IMR-90 (cell line): ENCODE measurements around the gene EFHD2. TPM values are rescaled to one million over a fixed set of nuclear protein-coding genes. Genes with fewer than 3 reads are reported as not detected.

Experiments used
- ATAC-seq: fragments of 200-7000 bp; cut with Tn5 transposase; 2 replicates; pipeline ENCODE4 v1.9.1; 2020; ENCODE audit warnings: low read depth, mild to moderate bottlenecking, moderate library complexity
- BruUV-seq: library from RNA; stranded (reverse); fragments of 400-500 nt; replicated peaks from 2 replicates; lab custom pipeline; 2021; lab: Mats Ljungman, UMichigan
- CTCF ChIA-PET: fragments of 300-600 bp; formaldehyde crosslinking; extraction: SDS; loops from one replicate; lab custom pipeline; 2021; ENCODE audit warnings: antibody characterized with exemption; lab: Yijun Ruan, JAX
- POLR2A ChIA-PET: fragments of 300-600 bp; sonication (Branson Sonifier 250); formaldehyde crosslinking; loops from one replicate; lab custom pipeline; 2022; ENCODE audit warnings: antibody characterized with exemption; ENCODE audit not compliant: unreplicated experiment; lab: Charles Lee
- DNase-seq: peaks from one replicate; pipeline ENCODE4 v3.0.0; 2013
- H2AFZ ChIP-seq: replicated peaks from 2 replicates; pipeline ENCODE3; 2013; ENCODE audit warnings: low read length, mild to moderate bottlenecking; ENCODE audit not compliant: poor library complexity
- H2AK5ac ChIP-seq: 2 replicates; pipeline ENCODE4 v1.6.1; 2013; ENCODE audit warnings: low read depth, low read length, inconsistent platforms
- H2AK9ac ChIP-seq: replicated peaks from 2 replicates; pipeline ENCODE3; 2013; ENCODE audit warnings: mild to moderate bottlenecking, low read depth, low read length, moderate library complexity; ENCODE audit not compliant: poor library complexity
- H2BK120ac ChIP-seq: 2 replicates; pipeline ENCODE4 v1.6.1; 2013; ENCODE audit warnings: low read depth, low read length, inconsistent platforms
- H2BK15ac ChIP-seq: 3 replicates; pipeline ENCODE4 v1.6.1; 2013; ENCODE audit warnings: low read depth, low read length, inconsistent platforms
- H2BK20ac ChIP-seq: 2 replicates; pipeline ENCODE4 v1.6.1; 2013; ENCODE audit warnings: low read depth, mild to moderate bottlenecking, inconsistent platforms, low read length, moderate library complexity
- H2BK5ac ChIP-seq: 2 replicates; pipeline ENCODE4 v1.6.1; 2013; ENCODE audit warnings: mild to moderate bottlenecking, low read depth, low read length, inconsistent platforms; ENCODE audit not compliant: poor library complexity, severe bottlenecking
- H3K14ac ChIP-seq: replicated peaks from 2 replicates; pipeline ENCODE4 v1.6.1; 2013; ENCODE audit warnings: low read depth, low read length, inconsistent platforms
- H3K18ac ChIP-seq: 2 replicates; pipeline ENCODE4 v1.6.1; 2013; ENCODE audit warnings: low read depth, low read length, control low read depth
- H3K23ac ChIP-seq: 2 replicates; pipeline ENCODE4 v1.6.1; 2013; ENCODE audit warnings: low read depth, low read length, inconsistent platforms
- H3K27ac ChIP-seq: 2 replicates; pipeline ENCODE4 v1.5.1; 2013; ENCODE audit warnings: mild to moderate bottlenecking, control low read depth, low read length; ENCODE audit not compliant: insufficient read depth
- H3K27me3 ChIP-seq: 2 replicates; pipeline ENCODE4 v1.6.1; 2013; ENCODE audit warnings: low read length; ENCODE audit not compliant: control insufficient read depth, insufficient read depth
- H3K36me3 ChIP-seq: 2 replicates; pipeline ENCODE4 v1.6.1; 2013; ENCODE audit warnings: low read length, mixed read lengths; ENCODE audit not compliant: control insufficient read depth, insufficient read depth
- H3K4ac ChIP-seq: 2 replicates; pipeline ENCODE4 v1.6.1; 2013; ENCODE audit warnings: low read depth, low read length, inconsistent platforms
- H3K4me1 ChIP-seq: 2 replicates; pipeline ENCODE4 v1.6.1; 2013; ENCODE audit warnings: low read length, mixed read lengths; ENCODE audit not compliant: control insufficient read depth, insufficient read depth
- H3K4me2 ChIP-seq: 2 replicates; pipeline ENCODE4 v1.6.1; 2013; ENCODE audit warnings: low read depth, mild to moderate bottlenecking, control low read depth, low read length, moderate library complexity
- H3K4me3 ChIP-seq: 2 replicates; pipeline ENCODE4 v1.5.1; 2013; ENCODE audit warnings: low read depth, mild to moderate bottlenecking, control low read depth, low read length, moderate library complexity; ENCODE audit not compliant: insufficient read depth
- H3K56ac ChIP-seq: 2 replicates; pipeline ENCODE4 v1.6.1; 2013; ENCODE audit warnings: low read length, inconsistent platforms; ENCODE audit not compliant: insufficient read depth; ENCODE audit errors: extremely low read depth
- H3K79me1 ChIP-seq, 2 experiments: 2 replicates each; pipeline ENCODE4 v1.6.1; 2013; ENCODE audit warnings: low read length in 2 of 2, inconsistent platforms in 1 of 2, low read depth in 1 of 2
- H3K9ac ChIP-seq: 2 replicates; pipeline ENCODE4 v1.6.1; 2013; ENCODE audit warnings: low read depth, low read length, control low read depth
- H3K9me1 ChIP-seq: 2 replicates; pipeline ENCODE4 v1.6.1; 2013; ENCODE audit warnings: low read length, inconsistent platforms; ENCODE audit not compliant: insufficient read depth
- H3K9me3 ChIP-seq: 2 replicates; pipeline ENCODE4 v1.6.1; 2013; ENCODE audit warnings: low read length; ENCODE audit not compliant: control insufficient read depth, insufficient read depth
- H4K20me1 ChIP-seq: 2 replicates; pipeline ENCODE4 v1.6.1; 2013; ENCODE audit warnings: low read length, inconsistent platforms; ENCODE audit not compliant: insufficient read depth
- H4K5ac ChIP-seq: 2 replicates; pipeline ENCODE4 v1.6.1; 2013; ENCODE audit warnings: mild to moderate bottlenecking, low read depth, low read length, control low read depth
- H4K8ac ChIP-seq, 2 experiments: 2 replicates each; pipeline ENCODE4 v1.6.1; 2013; ENCODE audit warnings: low read depth in 2 of 2, low read length in 2 of 2, control low read depth in 1 of 2, inconsistent platforms in 1 of 2
- H4K91ac ChIP-seq: 2 replicates; pipeline ENCODE4 v1.6.1; 2013; ENCODE audit warnings: low read depth, low read length, inconsistent platforms; ENCODE audit not compliant: insufficient read depth
- BHLHE40 ChIP-seq: fragments of 150-350 bp; IDR thresholded peaks from 2 replicates; pipeline ENCODE4 v1.6.1; 2016; ENCODE audit warnings: mild to moderate bottlenecking, low read depth, low read length
- FOS ChIP-seq: fragments of 150-350 bp; IDR thresholded peaks from 2 replicates; pipeline ENCODE4 v1.6.1; 2016; ENCODE audit warnings: low read depth, low read length
- MAFK ChIP-seq: IDR thresholded peaks from 2 replicates; pipeline ENCODE4 v1.6.1; 2012; ENCODE audit warnings: low read depth, low read length, improper control_type of control experiment
- MXI1 ChIP-seq: IDR thresholded peaks from 2 replicates; pipeline ENCODE4 v1.6.1; 2012; ENCODE audit warnings: low read depth, mild to moderate bottlenecking, low read length, moderate library complexity, borderline replicate concordance
- POLR2A ChIP-seq: IDR thresholded peaks from 2 replicates; pipeline ENCODE4 v1.6.1; 2012; ENCODE audit warnings: mild to moderate bottlenecking, low read depth, low read length
- SMC3 ChIP-seq: fragments of 150-350 bp; IDR thresholded peaks from 2 replicates; pipeline ENCODE4 v1.6.1; 2016; ENCODE audit warnings: low read depth, mild to moderate bottlenecking, antibody characterized with exemption, low read length, moderate library complexity
- WGBS, 2 experiments: methylation state at CpG; one replicate each; pipeline versions ENCODE4 v1.1.5 to v1.1.7; 2013; ENCODE audit warnings: missing lambda C conversion rate in 2 of 2; ENCODE audit not compliant: insufficient read length in 1 of 2; ENCODE audit errors: extremely low coverage in 2 of 2; 5-methylcytosine and 5-hydroxymethylcytosine counted together
- dilution Hi-C: fragments of 300-500 bp; cut with HindIII; formaldehyde crosslinking; loops from one replicate; pipeline ENCODE4 v1.14.3; 2018; ENCODE audit warnings: low sequenced_read_pairs; ENCODE audit not compliant: unreplicated experiment
- in situ Hi-C: fragments of 300-500 bp; cut with MboI; formaldehyde crosslinking; loops from 3 replicates; pipeline ENCODE4 v1.14.3; 2019; ENCODE audit warnings: low sequenced_read_pairs, inconsistent platforms, mixed read lengths
- intact Hi-C: fragments of 100-400 bp; cut with micrococcal nuclease; formaldehyde crosslinking; loops from 2 replicates; pipeline ENCODE4 v1.10.0; 2022
- polyA plus RNA-seq, 3 experiments: library from polyadenylated mRNA; depleted of rRNA; stranded (reverse); fragments of >200 nt; gene quantifications; 2 replicates each; pipeline ENCODE4 v1.2.3, GENCODE V29; 2012; ENCODE audit warnings: low replicate concordance in 1 of 3
- total RNA-seq: library from RNA; depleted of rRNA; stranded (reverse); fragments of >200 nt; gene quantifications from 2 replicates; pipeline ENCODE4 v1.2.3, GENCODE V29; 2012

The EFHD2 gene
- total and polyA plus RNA-seq, 2 of the 4 experiments (the other 2 are of a cell fraction) = 22.6 to 58.9 TPM

- Histone ChIP-seq H3K9ac (no peak overlapping the region), H3K56ac (no peak overlapping the region), H3K27ac (no peak overlapping the region), H3K9me3 (peaks cover 7% of the 10 kb centered on the region), H3K4ac (no peak overlapping the region), H3K4me3 (no peak overlapping the region), H4K8ac (no peak overlapping the region), H4K5ac (no peak overlapping the region), H3K23ac (no peak overlapping the region), H3K9me1 (no peaks in the 10 kb centered on the region), H2BK5ac (no peak overlapping the region), H2BK15ac (no peak overlapping the region), H3K27me3 (no peaks in the 10 kb centered on the region; the same call in 1 of the 2 replicates), H3K4me1 (no peaks in the 10 kb centered on the region; the same call in 1 of the 2 replicates), H3K4me2 (no peak overlapping the region), H2AK5ac (no peak overlapping the region), H4K20me1 (no peaks in the 10 kb centered on the region), H3K36me3 (no peaks in the 10 kb centered on the region), H3K18ac (no peak overlapping the region), H2AK9ac (no peak overlapping the region), H2AFZ (no peak overlapping the region), H4K91ac (no peak overlapping the region), H3K14ac (no peak overlapping the region; the same call in 1 of the 2 replicates), H2BK20ac (no peak overlapping the region), H2BK120ac (no peak overlapping the region), H3K79me1 (no peaks in the 10 kb centered on the region)
- BruUV-seq = no TSS peak
- CTCF ChIA-PET = interaction anchor here (1.2 kb wide), 1 partner anchor 11 kb away, joined by 3 read pairs; no protein-coding TSS in a partner anchor
- dilution Hi-C loops = no loop called here
- TF ChIP-seq POLR2A = no peak
- TF ChIP-seq BHLHE40 = no peak
- TF ChIP-seq FOS = no peak
- TF ChIP-seq MXI1 = no peak
- TF ChIP-seq SMC3 = no peak
- TF ChIP-seq MAFK = no peak
- in situ Hi-C loops = no loop called here
- ATAC-seq (no peak), DNase-seq (no peak)
- POLR2A ChIA-PET = no interaction called here
- WGBS, 2 experiments = 65% methylated on average over 5 of the region's 7 CpGs; no CpG with 5 or more reads in 1 of the 2 experiments
- intact Hi-C loops = no loop called here
These were observed 8.2 kb upstream of the EFHD2 start for GRCh38 chr1:15401391-15402055.
